GM12878 (cell line): ENCODE results near the gene CLPTM1. TPM values are rescaled to one million over a fixed set of nuclear protein-coding genes. Genes with fewer than 3 reads are reported as not detected.

Source experiments
- ATAC-seq: fragments of 200-7000 bp; cut with Tn5 transposase; 3 replicates; pipeline ENCODE4 v1.9.1; 2020; ENCODE audit warnings: mild to moderate bottlenecking, moderate library complexity
- BruUV-seq: library from RNA; stranded (reverse); fragments of 400-500 nt; replicated peaks from 2 replicates; lab custom pipeline; 2021; lab: Mats Ljungman, UMichigan
- CTCF ChIA-PET: fragments of 300-600 bp; sonication (Branson Sonifier 250); formaldehyde crosslinking; extraction: SDS; loops from one replicate; lab custom pipeline; 2021; ENCODE audit warnings: inconsistent platforms; lab: Yijun Ruan, JAX
- POLR2A ChIA-PET: fragments of 350-600 bp; formaldehyde crosslinking; extraction: SDS; loops from one replicate; lab custom pipeline; 2021; ENCODE audit warnings: inconsistent platforms; lab: Charles Lee
- RAD21 ChIA-PET: fragments of 300-600 bp; sonication (Branson Sonifier 250); formaldehyde crosslinking; loops from one replicate; lab custom pipeline; 2023; ENCODE audit warnings: antibody characterized with exemption; ENCODE audit not compliant: unreplicated experiment; lab: Charles Lee
- SMC1A ChIA-PET: fragments of 300-600 bp; sonication (Branson Sonifier 250); formaldehyde crosslinking; loops from one replicate; lab custom pipeline; 2023; ENCODE audit not compliant: unreplicated experiment, uncharacterized antibody; lab: Charles Lee
- DNase-seq: peaks from one replicate; pipeline ENCODE4 v3.0.0-alpha.2; 2011; ENCODE audit warnings: low read depth, low spot score
- FAIRE-seq: peaks from 3 replicates; lab custom pipeline; 2011; peaks lifted over from hg19 to GRCh38; lab: Jason Lieb, UNC
- H2AFZ ChIP-seq: 2 replicates; pipeline ENCODE4 v1.6.0; 2011; ENCODE audit warnings: low read depth, low read length, control low read depth; ENCODE audit not compliant: control insufficient read depth
- H3K27ac ChIP-seq: 2 replicates; pipeline ENCODE4 v1.5.1; 2011; ENCODE audit warnings: control low read depth; ENCODE audit not compliant: control insufficient read depth, insufficient read depth
- H3K27me3 ChIP-seq, 2 experiments: replicated peaks in 1 of 2; 2 replicates each; pipeline versions ENCODE4 v1.6.0 to v1.6.1; 2011; ENCODE audit warnings: low read length in 1 of 2; ENCODE audit not compliant: control insufficient read depth in 2 of 2, insufficient read depth in 2 of 2
- H3K36me3 ChIP-seq, 2 experiments: 2 replicates each; pipeline ENCODE4 v1.5.1; 2011; ENCODE audit warnings: low read length in 1 of 2; ENCODE audit not compliant: control insufficient read depth in 2 of 2, insufficient read depth in 2 of 2
- H3K4me1 ChIP-seq: 2 replicates; pipeline ENCODE4 v1.6.1; 2011; ENCODE audit warnings: mild to moderate bottlenecking, low read length, moderate library complexity, mixed read lengths; ENCODE audit not compliant: control insufficient read depth, insufficient read depth
- H3K4me2 ChIP-seq: 2 replicates; pipeline ENCODE4 v1.6.0; 2011; ENCODE audit warnings: control low read depth; ENCODE audit not compliant: control insufficient read depth, insufficient read depth
- H3K4me3 ChIP-seq: fragments of 200-600 bp; sonication (generic); 2 replicates; pipeline ENCODE4 v1.5.1; 2016
- H3K79me2 ChIP-seq: 2 replicates; pipeline ENCODE4 v1.6.0; 2011; ENCODE audit warnings: low read length; ENCODE audit not compliant: control insufficient read depth, insufficient read depth
- H3K9ac ChIP-seq: 2 replicates; pipeline ENCODE4 v1.8.0; 2011; ENCODE audit warnings: low read length, control low read depth, mixed read lengths; ENCODE audit not compliant: control insufficient read depth, insufficient read depth
- H3K9me3 ChIP-seq: replicated peaks from 3 replicates; pipeline ENCODE4 v1.5.1; 2011; ENCODE audit warnings: mild to moderate bottlenecking, low read length; ENCODE audit not compliant: control insufficient read depth, insufficient read depth
- H4K20me1 ChIP-seq: 2 replicates; pipeline ENCODE4 v1.6.0; 2011; ENCODE audit not compliant: control insufficient read depth, insufficient read depth
- ATF3 ChIP-seq: IDR thresholded peaks from 2 replicates; pipeline ENCODE4 v1.6.1; 2011; ENCODE audit warnings: low read depth, mild to moderate bottlenecking, low read length, moderate library complexity, borderline replicate concordance; ENCODE audit errors: extremely low read depth
- CUX1 ChIP-seq: IDR thresholded peaks from 2 replicates; pipeline ENCODE4 v1.6.1; 2012; ENCODE audit warnings: improper control_type of control experiment, low read depth, low read length; ENCODE audit not compliant: insufficient replicate concordance
- ETV6 ChIP-seq, 2 experiments: fragments of 450-650 bp in 1 of 2; IDR thresholded peaks in 1 of 2; conservative IDR thresholded peaks in 1 of 2; 2 replicates each; pipeline ENCODE4 v1.6.1; 2014; ENCODE audit warnings: antibody characterized with exemption in 1 of 2, borderline replicate concordance in 1 of 2, low read depth in 1 of 2, mild to moderate bottlenecking in 1 of 2, moderate library complexity in 1 of 2
- FOS ChIP-seq: IDR thresholded peaks from 3 replicates; pipeline ENCODE4 v1.6.1; 2011; ENCODE audit warnings: borderline replicate concordance; ENCODE audit not compliant: insufficient read length; ENCODE audit errors: extremely low read depth
- FOXK2 ChIP-seq: fragments of 450-650 bp; IDR thresholded peaks from 2 replicates; pipeline ENCODE4 v1.6.1; 2017; ENCODE audit warnings: mild to moderate bottlenecking, moderate library complexity
- GABPA ChIP-seq: IDR thresholded peaks from 2 replicates; pipeline ENCODE4 v1.6.1; 2014; ENCODE audit warnings: antibody characterized with exemption, low read depth, mild to moderate bottlenecking, inconsistent platforms
- HDAC2 ChIP-seq: fragments of 200-600 bp; sonication (generic); IDR thresholded peaks from 2 replicates; pipeline ENCODE4 v1.6.1; 2017
- IRF3 ChIP-seq: fragments of 450-650 bp; IDR thresholded peaks from 2 replicates; pipeline ENCODE4 v1.6.1; 2014; ENCODE audit warnings: mild to moderate bottlenecking
- MYB ChIP-seq: fragments of 150-350 bp; IDR thresholded peaks from 2 replicates; pipeline ENCODE4 v1.6.1; 2014; ENCODE audit warnings: mild to moderate bottlenecking, low read depth, low read length, borderline replicate concordance
- NFYB ChIP-seq: IDR thresholded peaks from 2 replicates; pipeline ENCODE4 v1.6.1; 2011; ENCODE audit warnings: low read depth, mild to moderate bottlenecking, low read length, improper control_type of control experiment, moderate library complexity; ENCODE audit not compliant: insufficient read depth
- PML ChIP-seq: IDR thresholded peaks from 2 replicates; pipeline ENCODE4 v1.6.1; 2012; ENCODE audit warnings: low read length, inconsistent platforms
- POLR2A ChIP-seq: IDR thresholded peaks from 2 replicates; pipeline ENCODE4 v1.6.1; 2011; ENCODE audit warnings: low read depth, mild to moderate bottlenecking, low read length
- POLR2AphosphoS5 ChIP-seq: IDR thresholded peaks from 2 replicates; pipeline ENCODE4 v1.6.1; 2011; ENCODE audit warnings: mild to moderate bottlenecking, low read length, inconsistent platforms
- RAD21 ChIP-seq: IDR thresholded peaks from 2 replicates; pipeline ENCODE4 v1.6.1; 2011; ENCODE audit warnings: mild to moderate bottlenecking, low read depth, low read length, moderate library complexity; ENCODE audit not compliant: insufficient read depth
- ZBED1 ChIP-seq: IDR thresholded peaks from 2 replicates; pipeline ENCODE4 v1.6.1; 2016; ENCODE audit warnings: borderline replicate concordance
- ZNF24 ChIP-seq: fragments of 450-650 bp; IDR thresholded peaks from 2 replicates; pipeline ENCODE4 v1.6.1; 2017; ENCODE audit warnings: antibody characterized with exemption, mild to moderate bottlenecking
- ZZZ3 ChIP-seq: IDR thresholded peaks from 2 replicates; pipeline ENCODE4 v1.6.1; 2011; ENCODE audit warnings: low read depth; ENCODE audit not compliant: control insufficient read depth, insufficient read length
- WGBS: methylation state at CpG from one replicate; pipeline ENCODE4 v1.1.6; 2016; ENCODE audit warnings: low lambda C conversion rate; ENCODE audit not compliant: insufficient replicate concordance, insufficient coverage; ENCODE audit errors: missing lambda C conversion rate; 5-methylcytosine and 5-hydroxymethylcytosine counted together
- in situ Hi-C: fragments of 300-500 bp; cut with MboI; formaldehyde crosslinking; loops from 9 replicates; pipeline ENCODE4 v1.14.3; 2018; ENCODE audit warnings: mixed read lengths
- intact Hi-C: fragments of 100-400 bp; cut with micrococcal nuclease; formaldehyde crosslinking; loops from one replicate; pipeline ENCODE4 v1.14.2; 2022; ENCODE audit not compliant: unreplicated experiment
- polyA plus RNA-seq, 11 experiments: library from polyadenylated mRNA; depleted of rRNA in 4 of 11; unstranded in 6 of 11; stranded (reverse) in 5 of 11; fragments of >200 nt; fragmentation: Nextera tagmentation in 4 of 11; fragmentation: Illumina TruSeq in 1 of 11; extraction: Ambion mirVana in 4 of 11; extraction: Trizol in 1 of 11; gene quantifications; 1 replicate in 1 of 11; 2 replicates in 10 of 11; pipeline versions ENCODE4 v1.2.1 to v1.2.3, GENCODE V29; 2011 to 2016; ENCODE audit warnings: inconsistent platforms in 2 of 11, missing spikeins in 2 of 11, low read depth in 1 of 11
- total RNA-seq, 4 experiments: library from RNA; depleted of rRNA in 3 of 4; stranded (reverse); fragments of >200 nt in 3 of 4; fragmentation: Illumina TruSeq in 1 of 4; extraction: Trizol in 1 of 4; gene quantifications; 2 replicates each; pipeline versions ENCODE4 v1.2.1 to v1.2.3, GENCODE V29; 2013 to 2021

CLPTM1 gene
- total and polyA plus RNA-seq, 10 of the 15 experiments (the other 5 are each of a cell fraction or from before 2014, with no cell fraction given), result 0.42 to 72.6 (median 35.2) TPM

GRCh38 chr19:44961821-44962220, 6.6 kb downstream of the CLPTM1 start:
- SMC1A ChIA-PET, result interaction anchor here (0.6 to 1.7 kb wide), 3 partner anchors 10 to 87 kb away, joined by 3 to 6 read pairs (median 4); no protein-coding TSS in a partner anchor
- no peak overlapping the region for H2AFZ ChIP-seq
- BruUV-seq, result no TSS peak
- H3K4me2 ChIP-seq, result no peak overlapping the region
- CTCF ChIA-PET, result interaction anchor here (0.8 to 4.1 kb wide), 2 partner anchors 10 to 190 kb away, joined by 3 to 25 read pairs; no protein-coding TSS in a partner anchor
- no peaks in the 10 kb centered on the region for H3K9me3 ChIP-seq
- DNase-seq, result no peak
- POLR2A ChIA-PET, result interaction anchor here (0.6 to 0.7 kb wide), 2 partner anchors 22 to 29 kb away, joined by 4 to 5 read pairs; no protein-coding TSS in a partner anchor
- H3K27me3 ChIP-seq, result no peaks in the 10 kb centered on the region
- in situ Hi-C loops, result no loop called here
- peaks cover 40% of the 10 kb centered on the region for H3K79me2 ChIP-seq
- H4K20me1 ChIP-seq, result no peaks in the 10 kb centered on the region
- H3K27ac ChIP-seq, result no peak overlapping the region
- H3K36me3 ChIP-seq, result peaks cover 9 to 11% of the 10 kb centered on the region in 2 experiments
- H3K9ac ChIP-seq, result no peak overlapping the region
- 86% methylated on average over 8 of the region's 8 CpGs for WGBS
- intact Hi-C loops, result no loop called here
- no peak for ATAC-seq
- no peak overlapping the region for H3K4me3 ChIP-seq
- RAD21 ChIA-PET, result interaction anchor here (0.7 to 1.3 kb wide), 2 partner anchors 16 to 238 kb away, joined by 3 to 4 read pairs; partner anchors contain the start of gene APOC2
- peaks cover 14% of the 10 kb centered on the region for H3K4me1 ChIP-seq
- FAIRE-seq, result no peak
- no peak for TF ChIP-seq POLR2AphosphoS5
- TF ChIP-seq GABPA, result no peak
- no peak for TF ChIP-seq ATF3
- TF ChIP-seq FOXK2, result no peak
- TF ChIP-seq ZNF24, result no peak
- TF ChIP-seq NFYB, result no peak
- no peak for TF ChIP-seq POLR2A
- TF ChIP-seq PML, result no peak
- TF ChIP-seq ZZZ3, result no peak
- TF ChIP-seq RAD21, result no peak
- no peak for TF ChIP-seq ETV6 (conservative IDR thresholded peaks at IDR 0.05 in 1 of 2, IDR thresholded peaks at IDR 0.05 in 1 of 2; ENCODE audit: borderline replicate concordance in 1 of 2, low read depth in 1 of 2)
- TF ChIP-seq IRF3, result no peak
- TF ChIP-seq MYB, result no peak
- TF ChIP-seq FOS, result no peak
- no peak for TF ChIP-seq HDAC2
- TF ChIP-seq CUX1, result no peak
- no peak for TF ChIP-seq ZBED1
